HG03442 (cell line): Measurements from ENCODE around the gene ECE2.
"Not testable (repeated sequence)": the region's sequence is repeated elsewhere in the genome, so short reads cannot be mapped to it uniquely, and the experiment has no call there.

Experiments used
- ATAC-seq: cut with Tn5 transposase; IDR thresholded peaks from one replicate; pipeline ENCODE4 v1.9.1; 2021; ENCODE audit warnings: mild to moderate bottlenecking, moderate library complexity; ENCODE audit not compliant: unreplicated experiment

ECE2 gene

DNA sequence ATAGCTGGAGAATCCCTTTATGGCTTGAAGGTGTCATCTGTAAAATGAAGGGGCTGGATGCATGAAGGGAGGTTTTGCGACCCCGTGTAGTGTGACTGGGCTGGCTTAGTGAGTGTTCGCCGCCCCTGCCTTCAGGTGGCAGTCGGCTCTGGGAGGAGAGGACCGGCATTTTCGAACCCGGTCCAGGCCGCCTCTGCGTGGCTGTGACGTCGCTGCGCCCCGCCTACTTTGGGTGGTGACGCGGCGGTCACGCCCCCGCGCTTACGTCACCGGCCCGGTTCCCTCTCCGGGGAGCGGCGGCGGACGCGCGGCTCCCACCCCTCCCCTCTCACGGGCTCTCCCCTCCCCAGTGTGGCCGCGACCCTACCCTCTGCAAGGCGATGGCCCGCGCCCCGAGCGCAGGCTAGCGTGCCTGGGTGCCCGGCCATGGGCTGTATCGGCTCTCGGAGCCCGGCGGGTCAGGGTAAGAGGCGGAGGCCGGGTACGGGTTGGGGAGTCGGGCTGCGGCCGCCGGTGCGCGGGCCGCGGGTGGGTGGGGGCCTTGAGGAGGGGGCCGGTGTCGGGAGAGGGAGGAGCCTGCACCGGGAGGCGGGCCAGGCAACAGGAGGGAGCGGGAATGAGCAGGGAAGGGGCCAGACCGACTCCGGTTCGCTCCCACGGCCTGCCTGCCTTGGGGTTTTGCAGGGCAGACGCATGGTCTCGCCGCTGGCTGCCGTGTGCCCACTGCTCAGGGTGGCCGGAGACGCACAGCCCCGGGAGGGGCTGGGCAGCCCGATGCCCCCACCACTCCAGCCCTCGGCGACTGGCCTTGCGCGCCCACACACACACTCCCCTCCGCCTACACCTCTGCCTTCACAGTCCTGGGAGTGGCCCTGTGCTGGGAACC lies 60.1 kb downstream of the ECE2 start:
- peak; percentile 63 for ATAC-seq

DNA sequence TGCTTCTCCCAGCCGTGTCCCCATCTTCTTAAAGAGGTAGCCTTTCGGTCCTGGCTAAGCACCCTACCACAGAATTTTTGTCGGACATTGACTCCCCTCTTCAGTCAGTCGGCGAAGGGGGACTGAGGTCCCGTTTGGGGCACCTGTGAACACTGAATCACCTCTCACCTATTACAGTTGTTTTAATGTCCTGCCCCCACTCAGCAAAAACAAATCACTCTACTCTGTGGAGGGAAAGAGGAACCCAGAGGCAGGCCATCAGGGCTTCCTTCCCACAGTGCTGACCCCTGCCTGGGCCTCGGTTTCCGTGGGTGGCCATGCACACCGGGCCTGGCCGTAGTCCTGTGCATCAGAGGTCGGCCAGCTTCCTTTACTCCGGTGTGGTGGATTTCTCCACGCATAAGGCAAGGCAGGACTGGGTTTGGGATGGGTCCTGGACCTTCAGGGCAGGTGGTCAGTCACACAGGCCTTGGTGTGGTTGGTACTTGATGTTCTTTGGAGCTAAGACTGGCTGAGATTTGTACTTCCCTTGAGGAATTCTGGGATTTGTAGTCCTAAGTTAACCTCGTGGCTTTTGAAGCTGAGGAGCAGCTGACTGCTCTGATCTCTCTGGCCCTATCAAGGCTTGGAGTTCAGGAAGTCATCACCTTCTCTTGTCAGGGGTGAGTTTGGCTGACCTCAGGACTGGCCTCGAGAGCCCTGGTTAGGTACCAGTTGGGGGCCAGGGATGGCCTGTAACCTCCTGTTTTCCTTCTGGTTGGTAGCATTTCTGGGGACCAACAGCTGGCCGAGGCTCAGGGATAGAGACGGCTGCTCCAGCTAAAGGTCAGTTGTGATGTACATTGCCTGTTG lies 61.0 kb downstream of the ECE2 start:
- ATAC-seq: no peak

DNA sequence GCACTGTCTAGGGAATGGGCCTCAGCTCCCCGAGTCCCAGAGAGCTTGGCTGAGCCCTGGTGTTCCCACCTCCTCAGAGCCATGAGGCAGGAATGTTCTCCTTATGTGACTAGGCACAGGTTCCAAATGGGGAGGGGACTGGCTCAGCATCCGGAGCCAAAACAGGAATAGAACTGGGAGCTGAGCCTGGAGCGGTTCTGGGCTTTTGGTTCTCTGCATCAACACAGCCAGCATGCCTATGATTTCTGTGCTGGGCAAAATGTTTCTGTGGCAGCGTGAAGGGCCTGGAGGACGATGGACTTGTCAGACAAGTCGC lies 61.5 kb downstream of the ECE2 start, which contains the start of gene FAM131A:
TSS of gene FAM131A (plus strand) at position 202 of the 316 bp plus-strand sequence. CDS start at position 233, 31 bp downstream.
- ATAC-seq: no peak

DNA sequence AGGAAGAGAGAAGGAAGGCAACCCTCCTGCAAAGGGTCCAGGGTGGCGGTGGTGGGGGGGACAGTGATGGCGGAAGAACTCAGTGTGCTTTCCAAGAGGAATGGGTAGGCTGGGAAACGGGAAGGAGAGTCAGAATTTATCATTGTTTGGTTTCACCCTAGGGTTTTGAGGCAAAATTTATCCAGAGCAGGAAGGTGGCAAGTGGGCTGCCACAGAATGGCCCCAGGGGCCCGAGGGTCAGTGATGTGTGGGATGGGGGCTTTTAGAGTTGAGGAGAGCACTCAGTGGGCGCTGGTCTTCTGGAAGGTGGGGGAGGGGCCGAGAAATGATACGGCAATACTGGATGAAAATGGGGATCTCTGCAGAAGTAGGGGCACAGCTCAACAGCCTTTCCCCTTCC lies 62.2 kb downstream of the ECE2 start:
- no peak for ATAC-seq

DNA sequence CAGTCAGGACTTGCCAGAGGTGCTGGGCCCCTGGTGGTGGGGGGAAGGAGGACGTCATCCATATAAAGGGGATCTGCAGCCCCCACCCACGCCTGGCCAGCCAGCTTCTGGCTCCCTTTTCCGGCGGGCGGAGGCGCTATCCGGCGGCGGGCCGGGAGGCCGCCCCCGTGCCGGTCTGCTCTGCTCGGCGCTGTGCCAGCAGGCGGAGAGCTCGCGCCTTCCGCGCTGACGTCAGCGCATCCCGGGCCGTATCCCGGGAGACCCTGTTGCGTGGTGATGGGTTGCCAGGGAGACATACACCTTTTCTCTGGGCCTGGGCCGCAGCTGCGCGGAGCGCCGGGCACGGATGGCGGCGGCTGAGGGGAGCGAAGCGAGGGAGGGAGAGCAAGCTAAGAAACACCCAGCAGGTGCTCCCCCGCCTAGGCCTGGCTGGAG lies 62.7 kb downstream of the ECE2 start:
- ATAC-seq: no peak

DNA sequence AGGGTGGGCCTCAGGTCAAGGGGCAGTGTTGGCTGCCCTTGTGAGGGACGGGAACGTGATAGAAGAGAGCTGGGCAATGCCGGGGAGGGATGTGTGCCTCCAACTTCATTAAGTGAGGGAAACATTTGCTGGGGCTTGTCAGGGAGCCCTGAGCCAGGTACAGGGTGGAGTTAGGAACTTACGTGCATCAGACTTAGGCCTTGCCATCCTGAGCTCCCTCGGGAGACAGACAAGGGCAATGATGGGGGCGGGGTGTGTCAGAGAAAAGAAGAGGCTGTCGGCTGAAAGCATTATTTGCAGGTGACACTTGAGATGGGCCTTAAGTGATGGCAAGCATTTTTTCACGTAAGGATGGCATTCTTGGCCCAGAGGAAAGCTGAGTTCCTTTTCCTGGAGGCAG lies 63.2 kb downstream of the ECE2 start:
- ATAC-seq: no peak

DNA sequence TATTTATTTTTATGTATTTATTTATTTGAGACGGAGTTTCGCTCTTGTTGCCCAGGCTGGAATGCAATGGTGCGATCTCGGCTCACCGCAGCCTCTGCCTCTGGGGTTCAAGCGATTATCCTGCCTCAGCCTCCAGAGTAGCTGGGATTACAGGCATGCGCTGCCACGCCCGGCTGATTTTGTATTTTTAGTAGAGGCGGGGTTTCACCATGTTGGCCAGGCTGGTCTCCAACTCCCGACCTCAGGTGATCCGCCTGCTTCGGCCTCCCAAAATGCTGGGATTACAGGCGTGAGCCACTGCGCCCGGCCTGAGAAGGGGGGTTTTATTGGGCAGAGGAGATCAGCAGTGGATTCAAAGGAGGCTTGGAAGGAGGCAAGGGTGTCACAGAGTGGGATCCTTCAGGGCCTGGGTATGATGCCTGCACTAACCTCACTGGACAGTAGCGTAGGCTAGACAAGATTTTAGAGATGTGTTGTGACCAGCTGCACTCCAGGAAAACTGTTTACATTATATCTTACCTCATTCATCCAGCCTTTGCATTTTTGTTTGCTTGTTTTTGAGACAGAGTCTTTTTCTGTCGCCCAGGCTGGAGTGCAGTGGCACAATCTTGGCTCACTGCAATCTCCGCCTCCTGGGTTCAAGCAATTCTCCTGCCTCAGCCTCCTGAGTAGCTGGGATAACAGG lies 63.8 kb downstream of the ECE2 start:
- ATAC-seq: not testable (repeated sequence)

DNA sequence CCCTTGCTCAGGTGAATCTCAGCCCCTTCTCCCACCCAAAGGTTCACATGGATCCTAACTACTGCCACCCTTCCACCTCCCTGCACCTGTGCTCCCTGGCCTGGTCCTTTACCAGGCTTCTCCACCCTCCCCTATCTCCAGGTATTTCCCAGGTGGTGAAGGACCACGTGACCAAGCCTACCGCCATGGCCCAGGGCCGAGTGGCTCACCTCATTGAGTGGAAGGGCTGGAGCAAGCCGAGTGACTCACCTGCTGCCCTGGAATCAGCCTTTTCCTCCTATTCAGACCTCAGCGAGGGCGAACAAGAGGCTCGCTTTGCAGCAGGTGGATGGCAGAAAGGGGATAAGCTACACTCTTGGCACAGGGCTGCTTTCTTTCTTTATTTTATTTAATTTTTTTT lies 66.1 kb downstream of the ECE2 start:
- no peak for ATAC-seq
